Neuronal stem cell (in vitro differentiated cells): ENCODE measurements around the gene YWHAG.
"Not testable (repeated sequence)": the region's sequence is repeated elsewhere in the genome, so short reads cannot be mapped to it uniquely, and the experiment has no call there.

ENCODE experiments used
- DNase-seq: peaks from one replicate; pipeline ENCODE4 v3.0.0-alpha.2; 2013; ENCODE audit warnings: low spot score
- H2AFZ ChIP-seq: one replicate; pipeline ENCODE4 v1.6.1; 2013; ENCODE audit warnings: mild to moderate bottlenecking, low read length, inconsistent platforms
- H2AK5ac ChIP-seq: 2 replicates; pipeline ENCODE4 v1.6.1; 2013; ENCODE audit warnings: low read depth, mild to moderate bottlenecking, inconsistent platforms, low read length, moderate library complexity, mixed read lengths
- H2BK120ac ChIP-seq: 2 replicates; pipeline ENCODE4 v1.6.1; 2013; ENCODE audit warnings: low read depth, mild to moderate bottlenecking, inconsistent platforms, low read length, moderate library complexity, mixed read lengths
- H2BK12ac ChIP-seq: one replicate; pipeline ENCODE4 v1.6.1; 2013; ENCODE audit warnings: low read length, inconsistent platforms
- H2BK15ac ChIP-seq: 2 replicates; pipeline ENCODE4 v1.6.1; 2013; ENCODE audit warnings: mild to moderate bottlenecking, low read length, inconsistent platforms, mixed read lengths
- H2BK5ac ChIP-seq: one replicate; pipeline ENCODE4 v1.6.1; 2013; ENCODE audit warnings: inconsistent platforms, mild to moderate bottlenecking, low read length, moderate library complexity
- H3K14ac ChIP-seq: one replicate; pipeline ENCODE4 v1.6.1; 2013; ENCODE audit warnings: low read length, inconsistent platforms
- H3K18ac ChIP-seq: 2 replicates; pipeline ENCODE4 v1.6.1; 2013; ENCODE audit warnings: low read length, inconsistent platforms
- H3K23ac ChIP-seq: 2 replicates; pipeline ENCODE4 v1.6.1; 2013; ENCODE audit warnings: low read depth, mild to moderate bottlenecking, mixed read lengths, low read length, inconsistent platforms; ENCODE audit not compliant: poor library complexity
- H3K27ac ChIP-seq: replicated peaks from 3 replicates; pipeline ENCODE4 v1.5.1; 2013; ENCODE audit warnings: low read length, inconsistent platforms
- H3K27me3 ChIP-seq, 3 experiments: 2 replicates each; pipeline ENCODE4 v1.6.1; 2013; ENCODE audit warnings: low read length in 3 of 3, mild to moderate bottlenecking in 2 of 3, inconsistent platforms in 1 of 3, low read depth in 1 of 3, mixed read lengths in 1 of 3, moderate library complexity in 1 of 3; ENCODE audit not compliant: control insufficient read depth in 3 of 3, insufficient read depth in 3 of 3
- H3K36me3 ChIP-seq, 2 donors: replicated peaks in 1 of 2; 2 replicates each; pipeline ENCODE4 v1.6.1; 2013; ENCODE audit warnings: low read length in 2 of 2; ENCODE audit not compliant: control insufficient read depth in 2 of 2, insufficient read depth in 2 of 2
- H3K4ac ChIP-seq: 2 replicates; pipeline ENCODE4 v1.6.1; 2013; ENCODE audit warnings: inconsistent platforms, mild to moderate bottlenecking, low read length, moderate library complexity
- H3K4me1 ChIP-seq, 2 donors: 1 replicate in 1 of 2; 2 replicates in 1 of 2; pipeline ENCODE4 v1.6.1; 2013; ENCODE audit warnings: low read length in 2 of 2, low read depth in 1 of 2; ENCODE audit not compliant: control insufficient read depth in 2 of 2, insufficient read depth in 1 of 2
- H3K4me2 ChIP-seq: one replicate; pipeline ENCODE4 v1.6.1; 2013; ENCODE audit warnings: mild to moderate bottlenecking, low read length, inconsistent platforms; ENCODE audit not compliant: insufficient read depth, poor library complexity, severe bottlenecking
- H3K4me3 ChIP-seq, 2 donors: 2 replicates each; pipeline ENCODE4 v1.5.1; 2013; ENCODE audit warnings: low read length in 2 of 2, mild to moderate bottlenecking in 2 of 2, inconsistent platforms in 1 of 2, moderate library complexity in 1 of 2
- H3K79me1 ChIP-seq: one replicate; pipeline ENCODE4 v1.6.1; 2013; ENCODE audit warnings: low read depth, mild to moderate bottlenecking, inconsistent platforms, low read length, moderate library complexity
- H3K9ac ChIP-seq: one replicate; pipeline ENCODE4 v1.6.1; 2013; ENCODE audit warnings: mild to moderate bottlenecking, low read depth, low read length, inconsistent platforms; ENCODE audit not compliant: poor library complexity
- H3K9me3 ChIP-seq, 2 donors: replicated peaks in 1 of 2; 2 replicates each; pipeline versions ENCODE3 to v1.6.1; 2013; ENCODE audit warnings: low read length in 2 of 2, mild to moderate bottlenecking in 2 of 2, inconsistent platforms in 1 of 2, low read depth in 1 of 2, mixed read lengths in 1 of 2, moderate library complexity in 1 of 2; ENCODE audit not compliant: control insufficient read depth in 2 of 2, insufficient read depth in 1 of 2
- H4K8ac ChIP-seq: one replicate; pipeline ENCODE4 v1.6.1; 2013; ENCODE audit warnings: low read depth, mild to moderate bottlenecking, inconsistent platforms, low read length, moderate library complexity
- H4K91ac ChIP-seq: one replicate; pipeline ENCODE4 v1.6.1; 2013; ENCODE audit warnings: low read length, low read depth, mild to moderate bottlenecking, inconsistent platforms; ENCODE audit not compliant: poor library complexity
- WGBS, 2 donors: extraction: QIAGEN DNeasy Blood & Tissue Kit; methylation state at CpG; one replicate each; pipeline ENCODE4 v1.1.7; 2013; ENCODE audit warnings: missing lambda C conversion rate in 2 of 2, mixed read lengths in 1 of 2; ENCODE audit not compliant: insufficient read length in 2 of 2, insufficient replicate concordance in 1 of 2; ENCODE audit errors: extremely low coverage in 2 of 2; 5-methylcytosine and 5-hydroxymethylcytosine counted together

Gene YWHAG

GRCh38 chr7:76396864-76397263 is 38.1 kb upstream of the YWHAG start:
- H3K27me3 ChIP-seq, result peaks cover 0 to 3% (median 0%) of the 10 kb centered on the region in 3 experiments
- no peaks in the 10 kb centered on the region for H3K79me1 ChIP-seq
- no peak overlapping the region for H3K4me2 ChIP-seq
- H2BK5ac ChIP-seq, result no peak overlapping the region
- no peak overlapping the region for H3K18ac ChIP-seq
- no peak for DNase-seq
- no peak overlapping the region for H2BK15ac ChIP-seq
- H3K23ac ChIP-seq, result no peak overlapping the region
- no peak overlapping the region for H2BK12ac ChIP-seq
- H3K14ac ChIP-seq, result no peak overlapping the region
- H4K91ac ChIP-seq, result no peak overlapping the region
- H4K8ac ChIP-seq, result no peak overlapping the region
- no peak overlapping the region for H3K9ac ChIP-seq
- H3K36me3 ChIP-seq, result no peaks in the 10 kb centered on the region
- peaks cover 7 to 11% of the 10 kb centered on the region in 2 donors for H3K4me1 ChIP-seq
- H3K27ac ChIP-seq, result no peak overlapping the region
- H2AK5ac ChIP-seq, result no peak overlapping the region
- no peak overlapping the region for H3K4me3 ChIP-seq
- no peak overlapping the region for H2BK120ac ChIP-seq
- H2AFZ ChIP-seq, result no peak overlapping the region
- no peak overlapping the region for H3K4ac ChIP-seq
- no CpG with 5 or more reads among the region's 8 CpGs for WGBS, 2 donors
- H3K9me3 ChIP-seq, result no peaks in the 10 kb centered on the region

DNA sequence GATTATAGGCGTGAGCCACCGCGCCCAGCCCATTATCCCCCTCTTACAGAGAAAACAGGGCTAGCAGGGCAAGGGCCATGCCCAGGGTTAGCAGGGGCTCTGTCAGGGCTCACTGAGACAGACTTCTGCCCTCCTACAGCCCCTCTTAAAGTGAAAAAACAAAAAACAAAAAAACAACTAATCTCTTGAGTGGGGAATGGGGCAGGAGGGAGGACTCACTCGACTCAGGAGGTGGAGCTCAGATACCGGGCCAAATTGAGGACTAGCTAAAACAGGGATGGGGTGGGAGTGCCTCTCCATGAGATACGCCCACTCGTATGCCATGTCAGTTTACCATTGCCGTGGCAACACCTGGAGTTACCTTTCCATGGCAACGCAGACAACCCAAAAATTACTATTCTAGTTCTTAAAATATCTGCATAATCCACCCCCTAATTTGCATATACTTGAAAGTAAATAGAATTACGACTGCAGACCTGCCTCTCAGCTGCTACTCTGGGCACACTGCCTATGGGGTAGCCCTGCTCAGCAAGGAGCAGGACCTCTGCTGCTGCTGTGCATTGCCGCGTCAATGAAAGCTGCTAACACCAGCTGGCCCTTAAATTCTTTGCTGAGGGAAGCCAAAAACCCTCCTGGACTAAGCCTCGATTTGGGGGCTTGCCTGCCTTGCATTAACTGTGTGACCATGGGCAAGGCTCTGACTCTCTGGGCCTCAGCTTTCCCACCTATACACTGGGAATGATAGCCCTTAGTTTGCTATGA is 37.4 kb upstream of the YWHAG start:
- H2BK15ac ChIP-seq, result no peak overlapping the region
- H3K9me3 ChIP-seq, result no peaks in the 10 kb centered on the region
- H3K23ac ChIP-seq, result no peak overlapping the region
- H3K79me1 ChIP-seq, result no peaks in the 10 kb centered on the region
- H3K18ac ChIP-seq, result no peak overlapping the region
- H3K4ac ChIP-seq, result no peak overlapping the region
- H2BK5ac ChIP-seq, result no peak overlapping the region
- WGBS, 2 donors, result no CpG with 5 or more reads among the region's 13 CpGs
- H3K36me3 ChIP-seq, result no peaks in the 10 kb centered on the region
- no peak overlapping the region for H4K8ac ChIP-seq
- H3K4me1 ChIP-seq, result peaks cover 7 to 11% of the 10 kb centered on the region in 2 donors
- no peak overlapping the region for H2BK12ac ChIP-seq
- H3K14ac ChIP-seq, result no peak overlapping the region
- no peak overlapping the region for H2AK5ac ChIP-seq
- H4K91ac ChIP-seq, result no peak overlapping the region
- H3K9ac ChIP-seq, result peak overlapping the region; percentile 54
- H3K27ac ChIP-seq, result no peak overlapping the region
- no peak for DNase-seq
- peak overlapping the region; percentile 15 for H2AFZ ChIP-seq
- H3K4me3 ChIP-seq, result no peak overlapping the region
- H3K4me2 ChIP-seq, result no peak overlapping the region
- no peak overlapping the region for H2BK120ac ChIP-seq
- H3K27me3 ChIP-seq, result peaks cover 0 to 3% (median 0%) of the 10 kb centered on the region in 3 experiments

DNA sequence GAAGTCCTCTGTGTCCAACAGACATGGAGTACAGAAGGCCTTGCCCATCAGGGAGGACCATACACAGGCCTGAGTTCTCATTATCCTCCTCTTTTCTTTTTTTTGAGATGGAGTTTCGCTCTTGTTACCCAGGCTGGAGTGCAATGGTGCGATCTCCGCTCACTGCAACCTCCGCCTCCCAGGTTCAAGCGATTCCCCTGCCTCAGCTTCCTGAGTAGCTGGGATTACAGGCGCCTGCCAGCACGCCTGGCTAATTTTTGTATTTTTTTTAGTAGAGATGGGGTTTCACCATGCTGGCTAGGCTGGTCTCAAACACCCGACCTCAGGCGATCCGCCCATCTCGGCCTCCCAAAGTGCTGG is 36.8 kb upstream of the YWHAG start:
- not testable (repeated sequence) for H3K9me3 ChIP-seq, H3K4me2 ChIP-seq
- no CpG with 5 or more reads among the region's 11 CpGs for WGBS, 2 donors

DNA sequence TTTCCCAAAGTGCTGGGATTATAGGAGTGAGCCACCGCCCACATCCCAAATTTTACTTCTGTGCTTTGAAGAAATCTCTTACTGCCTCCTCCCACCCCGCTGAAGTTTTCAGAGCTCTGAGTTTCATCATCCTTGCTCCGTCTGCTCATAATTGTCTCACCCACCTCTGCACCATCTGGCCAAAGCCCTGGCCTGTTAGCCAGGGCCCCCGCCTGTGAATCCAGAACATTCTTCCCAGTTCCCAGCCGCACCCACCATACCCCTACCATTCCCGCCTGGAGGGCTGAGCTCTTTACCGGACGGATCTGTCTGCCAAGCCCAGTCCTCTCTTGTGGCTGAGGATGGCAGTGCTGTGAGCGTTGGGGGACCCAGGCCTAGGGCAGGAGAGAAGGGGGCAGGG is 36.2 kb upstream of the YWHAG start:
- no peak overlapping the region for H4K91ac ChIP-seq
- no peak overlapping the region for H4K8ac ChIP-seq
- H3K9me3 ChIP-seq, result no peaks in the 10 kb centered on the region
- no peak overlapping the region for H3K14ac ChIP-seq
- no peak overlapping the region for H3K4ac ChIP-seq
- no peaks in the 10 kb centered on the region for H3K36me3 ChIP-seq
- no peak for DNase-seq
- no peak overlapping the region for H3K27ac ChIP-seq
- no peak overlapping the region for H3K4me3 ChIP-seq
- H3K4me2 ChIP-seq, result no peak overlapping the region
- H2AK5ac ChIP-seq, result peak overlapping the region; percentile 66
- H3K23ac ChIP-seq, result no peak overlapping the region
- peak overlapping the region; percentile 64 for H2AFZ ChIP-seq
- no peak overlapping the region for H2BK5ac ChIP-seq
- peak overlapping the region; percentile 20 for H2BK15ac ChIP-seq
- H3K4me1 ChIP-seq, result peaks cover 7 to 11% of the 10 kb centered on the region in 2 donors
- H3K18ac ChIP-seq, result peak overlapping the region; percentile 45
- WGBS, 2 donors, result no CpG with 5 or more reads among the region's 9 CpGs
- no peak overlapping the region for H2BK120ac ChIP-seq
- H3K79me1 ChIP-seq, result no peaks in the 10 kb centered on the region
- peaks cover 0 to 3% (median 0%) of the 10 kb centered on the region in 3 experiments for H3K27me3 ChIP-seq
- peak overlapping the region; percentile 32 for H3K9ac ChIP-seq
- H2BK12ac ChIP-seq, result no peak overlapping the region

More for the DNA sequence above, 36.8 kb upstream of the YWHAG start:
- H3K23ac ChIP-seq, H2BK15ac ChIP-seq, H3K4me3 ChIP-seq, H2BK5ac ChIP-seq, H2BK12ac ChIP-seq, H3K36me3 ChIP-seq, H3K9ac ChIP-seq, H3K14ac ChIP-seq, H3K18ac ChIP-seq, H2AK5ac ChIP-seq, H3K27me3 ChIP-seq, H3K4ac ChIP-seq, H3K27ac ChIP-seq, H2BK120ac ChIP-seq, H4K8ac ChIP-seq, H4K91ac ChIP-seq, H3K79me1 ChIP-seq, DNase-seq: not testable (repeated sequence)
- Histone ChIP-seq H3K4me1 (peaks cover 7 to 11% of the 10 kb centered on the region in 2 donors), H2AFZ (peak overlapping the region; percentile 64)
